Subcutaneous abdominal adipose tissue (tissue), 5 donors: ENCODE results near the gene TBX15.

Experiments used
- H3K27ac ChIP-seq: one replicate; pipeline ENCODE4 v1.7.0; 2013; ENCODE audit warnings: low read depth, mild to moderate bottlenecking, inconsistent platforms, low read length, moderate library complexity
- H3K27me3 ChIP-seq, 5 donors: one replicate each; pipeline ENCODE4 v1.7.0; 2013; ENCODE audit warnings: low read length in 5 of 5, inconsistent platforms in 1 of 5; ENCODE audit not compliant: control insufficient read depth in 5 of 5, insufficient read depth in 4 of 5
- H3K36me3 ChIP-seq, 5 donors: one replicate each; pipeline ENCODE4 v1.7.0; 2013; ENCODE audit warnings: low read length in 5 of 5; ENCODE audit not compliant: control insufficient read depth in 5 of 5, insufficient read depth in 5 of 5
- H3K4me1 ChIP-seq, 5 donors: one replicate each; pipeline ENCODE4 v1.7.0; 2013; ENCODE audit warnings: low read length in 5 of 5, mild to moderate bottlenecking in 3 of 5, moderate library complexity in 1 of 5; ENCODE audit not compliant: control insufficient read depth in 5 of 5, insufficient read depth in 5 of 5
- H3K4me3 ChIP-seq, 5 donors: one replicate each; pipeline ENCODE4 v1.7.0; 2013; ENCODE audit warnings: low read length in 5 of 5, low read depth in 1 of 5
- H3K9ac ChIP-seq, 5 donors: one replicate each; pipeline ENCODE4 v1.7.0; 2013; ENCODE audit warnings: low read length in 5 of 5, mild to moderate bottlenecking in 4 of 5, moderate library complexity in 3 of 5
- H3K9me3 ChIP-seq, 5 donors: one replicate each; pipeline ENCODE4 v1.7.0; 2013; ENCODE audit warnings: low read length in 5 of 5; ENCODE audit not compliant: control insufficient read depth in 5 of 5
- donor health status: healthy.
- donor health status: healthy.
- donor health status: healthy.
- donor health status: healthy.
- donor health status: healthy.

TBX15 gene

DNA sequence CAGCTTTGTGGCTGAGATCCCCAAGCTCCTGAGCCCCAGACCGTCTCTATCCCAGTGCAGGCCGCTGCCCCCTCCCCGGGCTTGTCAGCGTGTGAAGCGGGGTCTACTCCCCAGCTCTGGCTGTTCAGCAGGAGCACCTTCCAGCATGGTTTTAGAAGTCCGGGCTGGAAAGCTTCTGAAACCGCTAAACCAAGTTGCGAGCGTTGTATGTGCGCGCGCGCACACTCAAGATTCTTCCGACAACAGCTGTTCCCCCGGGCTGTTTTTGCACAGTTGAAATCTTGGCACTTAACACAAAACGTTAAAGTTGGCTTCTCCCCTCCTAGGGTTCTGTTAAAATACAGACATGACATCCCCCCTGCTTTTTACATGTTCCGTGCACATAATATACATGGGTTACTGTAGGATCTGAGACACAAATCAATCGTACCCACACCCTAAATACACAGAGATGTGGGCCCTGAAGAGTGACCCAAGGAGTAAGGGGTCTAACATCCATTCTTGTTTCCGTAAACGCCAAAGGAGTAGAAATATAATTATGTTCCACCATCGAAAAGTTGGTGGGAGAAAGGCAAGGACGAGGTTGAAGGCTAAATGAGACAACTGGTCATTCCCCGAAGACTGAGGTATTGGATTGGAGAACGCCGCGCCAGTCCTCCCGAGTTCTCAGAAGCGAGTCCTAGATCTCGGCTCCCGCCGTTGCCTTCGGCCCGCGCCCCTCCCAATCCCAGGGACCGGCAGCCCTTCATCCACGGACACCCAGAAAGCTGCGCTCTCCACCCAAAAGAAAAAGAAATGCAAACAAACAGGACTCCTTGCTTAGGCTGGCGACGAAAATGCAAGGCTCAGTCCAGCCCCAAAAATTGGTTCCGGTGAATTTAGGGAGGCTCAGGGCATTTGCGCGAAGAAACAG lies 1.3 kb downstream of the TBX15 start:
- peak overlapping the region; percentile 77 to 92 (median 88) for H3K4me3 ChIP-seq
- H3K4me1 ChIP-seq: peaks cover 4 to 64% (median 56%) of the 10 kb centered on the region in 5 donors
- no peaks in the 10 kb centered on the region for H3K9me3 ChIP-seq
- no peaks in the 10 kb centered on the region for H3K36me3 ChIP-seq
- peak overlapping the region; percentile 72 to 96 (median 84) for H3K9ac ChIP-seq
- H3K27ac ChIP-seq: peak overlapping the region; percentile 93
- H3K27me3 ChIP-seq: peaks cover 0 to 41% (median 23%) of the 10 kb centered on the region in 5 donors

DNA sequence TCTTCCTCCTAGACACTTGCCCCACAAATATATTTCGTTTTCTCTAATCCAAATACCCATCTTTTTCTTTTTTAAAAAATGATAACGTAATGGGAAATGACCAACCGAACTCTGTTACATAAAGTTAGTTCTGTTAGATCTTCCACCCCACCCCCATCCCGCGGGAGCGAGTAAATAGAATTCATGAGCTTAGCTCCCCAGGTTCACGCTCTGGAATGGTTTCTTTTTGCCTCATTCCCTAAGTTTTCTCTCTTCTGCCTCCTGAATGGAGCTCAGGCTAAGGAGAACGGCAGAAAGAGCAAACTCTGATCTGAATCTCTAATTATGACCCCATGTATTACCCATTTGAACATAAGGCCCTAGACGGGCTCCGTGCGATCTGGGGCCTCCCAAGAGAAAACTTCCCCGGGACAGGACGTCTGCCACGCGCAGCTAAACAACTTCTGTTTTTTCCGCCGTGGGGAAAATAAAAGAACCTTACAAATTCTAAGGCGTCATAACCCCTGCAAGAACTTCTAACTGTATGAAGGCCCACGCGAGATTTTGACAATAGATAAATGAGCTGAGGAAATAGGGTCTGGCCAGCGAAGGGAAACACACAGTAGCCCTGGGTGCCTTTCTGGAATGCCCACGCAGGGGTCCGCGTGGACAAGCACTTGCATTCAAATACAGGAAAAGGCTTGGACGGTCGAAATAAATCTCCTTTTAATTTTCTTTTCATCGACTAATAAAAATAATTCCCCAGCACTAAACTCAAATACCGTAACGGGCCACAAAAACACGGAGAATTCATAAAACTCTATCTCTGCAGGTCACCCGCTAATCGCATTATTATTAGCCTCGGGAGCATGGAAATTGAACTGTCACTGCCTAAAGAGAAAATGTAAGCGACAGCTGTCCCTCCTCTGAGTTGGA lies 2.2 kb downstream of the TBX15 start:
- Histone ChIP-seq H3K9ac (peak overlapping the region; percentile 72 to 96 (median 84)), H3K27ac (peak overlapping the region; percentile 93), H3K9me3 (no peaks in the 10 kb centered on the region), H3K4me1 (peaks cover 4 to 64% (median 56%) of the 10 kb centered on the region in 5 donors), H3K36me3 (no peaks in the 10 kb centered on the region), H3K4me3 (peak overlapping the region; percentile 77 to 92 (median 88)), H3K27me3 (peaks cover 0 to 37% (median 19%) of the 10 kb centered on the region in 5 donors)

DNA sequence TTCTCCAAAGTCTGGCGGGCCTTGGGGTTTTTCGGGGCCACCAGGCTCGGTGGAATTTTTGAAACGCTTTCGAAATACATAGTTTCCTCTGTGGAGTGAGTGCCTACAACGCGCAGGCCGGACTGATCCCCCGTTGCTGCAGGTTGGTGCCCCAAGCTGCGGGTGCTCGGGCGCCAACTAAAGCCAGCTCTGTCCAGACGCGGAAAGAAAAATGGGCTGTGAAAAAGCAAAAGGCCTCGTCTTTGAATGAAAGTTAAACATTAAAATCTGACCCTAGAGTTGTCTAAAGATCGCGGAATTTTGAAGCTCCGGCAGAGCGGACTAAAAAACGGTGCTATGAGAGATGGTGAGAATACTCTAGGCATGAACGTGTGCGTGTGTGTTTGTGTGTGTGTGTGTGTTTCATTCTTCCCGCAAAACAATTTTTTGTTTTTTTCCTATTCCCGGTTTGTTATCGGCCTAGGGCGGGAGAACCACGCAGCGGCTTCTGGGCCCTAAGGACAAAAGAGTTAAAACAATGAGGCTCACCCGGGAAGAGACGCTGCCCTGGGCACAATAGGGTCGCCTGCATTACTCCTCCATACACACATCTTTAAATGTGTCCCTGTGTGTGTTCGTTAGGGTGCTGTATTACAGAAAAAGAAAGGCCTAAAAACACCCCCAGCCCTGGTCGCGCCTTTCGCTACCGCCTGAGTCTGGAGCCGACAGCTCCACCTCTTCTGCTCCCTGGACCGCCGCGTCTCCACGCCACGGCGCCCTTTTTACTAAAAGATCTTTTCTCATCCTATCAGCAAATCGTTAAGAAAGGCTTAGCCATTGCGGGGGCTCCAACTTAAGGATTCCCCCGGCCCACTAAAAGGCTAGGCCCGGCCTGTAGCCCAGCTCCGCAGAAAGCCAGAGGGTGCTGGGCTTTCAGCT lies 3.2 kb downstream of the TBX15 start:
- Histone ChIP-seq H3K9ac (peak overlapping the region; percentile 30 to 96 (median 84)), H3K36me3 (no peaks in the 10 kb centered on the region), H3K4me1 (peaks cover 4 to 63% (median 56%) of the 10 kb centered on the region in 5 donors), H3K4me3 (peak overlapping the region; percentile 77 to 92 (median 88)), H3K27me3 (peaks cover 0 to 31% (median 19%) of the 10 kb centered on the region in 5 donors), H3K9me3 (no peaks in the 10 kb centered on the region), H3K27ac (peak overlapping the region; percentile 93)

DNA sequence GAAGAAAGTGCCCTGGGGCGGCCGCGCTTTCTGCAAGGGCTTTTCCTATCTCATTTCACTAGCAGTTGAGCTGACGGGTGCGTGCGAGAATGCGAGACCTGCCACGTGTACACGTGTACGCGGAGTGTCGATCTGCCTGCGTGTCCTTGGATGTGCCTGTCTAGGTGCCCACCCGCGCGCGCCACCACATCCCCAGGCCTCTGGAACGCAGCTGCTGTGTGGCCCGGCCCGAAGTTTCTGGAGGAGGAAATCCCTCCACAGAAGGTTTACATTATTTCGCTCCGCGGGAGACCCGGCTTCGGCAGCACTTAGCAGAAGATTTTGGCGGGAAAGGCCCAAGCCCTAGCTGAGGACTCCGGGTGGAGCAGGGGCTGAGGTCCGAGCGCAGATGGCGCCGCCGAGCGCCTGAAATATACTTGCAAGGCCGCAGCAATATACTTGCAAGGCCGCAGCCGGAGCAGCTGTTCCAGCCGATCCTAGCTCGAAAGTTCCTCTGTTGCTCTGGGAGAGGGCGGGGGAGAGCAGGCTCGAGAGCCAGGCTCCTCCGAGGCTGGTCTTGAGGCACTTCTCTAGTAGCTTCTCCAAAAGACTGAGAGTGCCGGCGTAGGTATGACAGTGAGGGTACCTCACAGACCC lies 3.9 kb downstream of the TBX15 start:
- peak overlapping the region; percentile 41 to 88 (median 81) for H3K4me3 ChIP-seq
- H3K27ac ChIP-seq: peak overlapping the region; percentile 93
- peaks cover 4 to 67% (median 56%) of the 10 kb centered on the region in 5 donors for H3K4me1 ChIP-seq
- H3K36me3 ChIP-seq: no peaks in the 10 kb centered on the region
- peaks cover 0 to 27% (median 18%) of the 10 kb centered on the region in 5 donors for H3K27me3 ChIP-seq
- peak overlapping the region in 3 of 5 donors; percentile 24 to 95 (median 82) for H3K9ac ChIP-seq
- H3K9me3 ChIP-seq: no peaks in the 10 kb centered on the region

DNA sequence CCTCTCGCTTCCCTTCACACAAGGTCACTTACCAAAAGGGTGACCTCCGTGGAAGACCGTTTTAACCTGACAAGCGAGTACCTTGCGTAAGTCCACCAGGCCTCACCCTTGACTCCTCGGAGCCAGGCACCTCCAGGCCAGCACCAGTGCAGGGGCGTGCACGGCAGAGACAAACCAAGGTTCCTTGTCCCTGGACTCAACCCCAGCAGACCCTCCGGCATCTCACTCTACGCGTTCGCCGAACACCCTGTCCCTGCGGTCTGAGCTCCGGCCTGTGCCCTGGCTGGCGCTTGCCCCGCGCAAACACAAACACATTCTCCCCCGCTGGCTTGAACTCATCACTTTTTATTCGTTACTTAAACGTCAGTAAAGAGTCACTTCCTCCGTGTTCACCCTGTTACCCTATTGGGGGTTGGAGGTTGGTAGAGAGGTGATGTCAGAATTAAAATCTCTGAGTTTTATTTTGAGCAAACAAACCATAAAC lies 4.5 kb downstream of the TBX15 start:
- H3K4me1 ChIP-seq: peaks cover 4 to 63% (median 53%) of the 10 kb centered on the region in 5 donors
- H3K4me3 ChIP-seq: peak overlapping the region in 4 of 5 donors; percentile 77 to 88 (median 84)
- peak overlapping the region in 1 of 5 donors; percentile 82 for H3K9ac ChIP-seq
- peaks cover 0 to 27% (median 19%) of the 10 kb centered on the region in 5 donors for H3K27me3 ChIP-seq
- no peaks in the 10 kb centered on the region for H3K9me3 ChIP-seq
- H3K27ac ChIP-seq: peak overlapping the region; percentile 93
- no peaks in the 10 kb centered on the region for H3K36me3 ChIP-seq

DNA sequence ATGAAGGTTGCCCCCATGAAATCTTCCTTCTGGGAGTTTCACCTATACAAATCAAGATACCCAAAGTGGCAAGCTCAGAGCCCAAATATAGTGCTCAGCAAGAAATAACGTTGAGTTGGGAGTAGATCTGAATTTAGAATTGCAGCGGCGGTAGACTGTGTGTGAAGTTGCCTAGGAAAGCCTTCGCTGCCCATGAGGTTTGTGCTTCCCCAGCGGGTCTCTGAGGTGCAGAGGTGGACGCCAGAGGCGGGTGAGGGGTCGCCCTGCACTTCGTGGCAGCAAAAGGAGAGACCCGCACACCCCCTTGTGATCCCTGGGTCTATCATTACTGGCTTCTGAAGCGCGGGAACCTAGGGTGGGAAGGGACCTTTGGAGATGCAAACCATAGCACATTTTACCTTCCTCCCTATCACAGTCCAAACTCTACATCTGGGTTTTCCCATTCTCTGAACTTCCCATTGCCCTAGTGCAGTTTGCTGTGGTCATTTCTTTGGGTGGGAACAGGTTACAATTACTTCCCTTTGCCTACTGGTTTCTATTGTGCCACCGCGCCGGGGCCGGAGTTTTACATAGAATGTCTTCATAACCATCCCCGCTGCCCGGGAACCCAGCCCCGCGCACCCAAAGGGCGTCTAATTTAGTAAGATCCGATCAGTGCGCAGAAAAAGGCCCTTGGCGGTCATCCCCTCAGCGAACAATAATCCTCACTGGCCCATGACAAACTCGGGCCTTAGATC lies 5.2 kb downstream of the TBX15 start:
- H3K27me3 ChIP-seq: peaks cover 0 to 27% (median 16%) of the 10 kb centered on the region in 5 donors
- no peaks in the 10 kb centered on the region for H3K36me3 ChIP-seq
- H3K4me1 ChIP-seq: peaks cover 4 to 58% (median 46%) of the 10 kb centered on the region in 5 donors
- peak overlapping the region; percentile 93 for H3K27ac ChIP-seq
- H3K4me3 ChIP-seq: peak overlapping the region in 4 of 5 donors; percentile 77 to 88 (median 84)
- no peaks in the 10 kb centered on the region for H3K9me3 ChIP-seq
- no peak overlapping the region for H3K9ac ChIP-seq

DNA sequence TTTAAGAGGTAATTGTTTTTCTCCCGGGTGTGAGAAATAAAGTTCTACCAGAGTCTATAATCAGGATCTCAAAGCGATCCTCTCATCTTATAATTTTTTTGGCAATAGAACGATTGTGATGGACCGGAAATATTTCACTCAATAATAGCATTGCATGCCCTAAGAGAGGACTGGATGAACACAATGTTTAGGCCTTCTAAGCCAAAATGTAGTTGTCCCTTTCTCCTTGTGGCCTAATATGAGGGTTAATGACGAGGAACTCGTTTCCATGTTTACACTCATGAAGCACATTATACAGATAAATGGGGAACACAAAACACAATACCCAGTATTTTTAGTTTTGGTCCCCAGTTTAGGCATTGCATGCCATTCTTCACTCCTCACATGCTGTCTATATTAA lies 5.9 kb downstream of the TBX15 start:
- no peaks in the 10 kb centered on the region for H3K36me3 ChIP-seq
- H3K4me3 ChIP-seq: no peak overlapping the region
- H3K27me3 ChIP-seq: peaks cover 0 to 25% (median 16%) of the 10 kb centered on the region in 5 donors
- no peaks in the 10 kb centered on the region for H3K9me3 ChIP-seq
- peaks cover 4 to 51% (median 40%) of the 10 kb centered on the region in 5 donors for H3K4me1 ChIP-seq
- H3K9ac ChIP-seq: no peak overlapping the region
- no peak overlapping the region for H3K27ac ChIP-seq

DNA sequence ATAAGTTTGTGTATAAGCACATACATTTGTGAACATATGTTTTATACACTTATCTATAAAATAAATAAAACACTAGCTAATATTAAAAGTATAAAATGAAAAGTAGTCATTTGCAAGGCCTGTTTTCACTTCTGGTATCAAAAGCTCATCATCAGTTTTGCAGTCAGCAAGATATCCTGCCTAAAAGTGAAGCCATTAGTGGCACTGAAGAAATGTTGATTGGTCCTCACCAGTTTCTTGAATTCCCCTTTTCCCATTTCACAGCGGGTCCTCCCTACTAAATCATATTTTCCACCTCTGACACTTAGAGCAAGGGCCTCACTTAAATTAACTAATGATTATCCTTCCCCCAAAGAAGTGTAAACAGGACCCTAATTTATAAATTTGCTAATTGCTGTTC lies 6.7 kb downstream of the TBX15 start:
- Histone ChIP-seq H3K36me3 (no peaks in the 10 kb centered on the region), H3K4me3 (no peak overlapping the region), H3K9ac (no peak overlapping the region), H3K27me3 (peaks cover 0 to 19% (median 13%) of the 10 kb centered on the region in 5 donors), H3K9me3 (no peaks in the 10 kb centered on the region), H3K4me1 (peaks cover 4 to 45% (median 42%) of the 10 kb centered on the region in 5 donors), H3K27ac (no peak overlapping the region)
